PC-9 (cell line): ENCODE measurements around the gene MAEA. TPM values are rescaled to one million over a fixed set of nuclear protein-coding genes. Genes with fewer than 3 reads are reported as not detected.

Source experiments
- BruUV-seq: library from RNA; stranded (reverse); fragments of 400-500 nt; replicated peaks from 2 replicates; lab custom pipeline; 2021; lab: Mats Ljungman, UMichigan
- CTCF ChIA-PET: fragments of 300-600 bp; sonication (Branson Sonifier 250); formaldehyde crosslinking; loops from one replicate; lab custom pipeline; 2022; ENCODE audit warnings: antibody characterized with exemption; lab: Charles Lee
- POLR2A ChIA-PET: fragments of 300-600 bp; sonication (Branson Sonifier 250); formaldehyde crosslinking; loops from one replicate; lab custom pipeline; 2022; ENCODE audit warnings: antibody characterized with exemption; ENCODE audit not compliant: unreplicated experiment; lab: Charles Lee
- DNase-seq, 2 experiments: peaks; one replicate each; pipeline versions ENCODE4 v3.0.0 to v3.0.0-alpha.2; 2015 to 2022; ENCODE audit warnings: mixed read lengths in 1 of 2
- H2AFZ ChIP-seq: fragments of 200-600 bp; sonication (generic); 2 replicates; pipeline ENCODE4 v1.8.1; 2017; ENCODE audit warnings: antibody characterized with exemption
- H3F3A ChIP-seq: fragments of 200-600 bp; sonication (generic); 2 replicates; pipeline ENCODE4 v1.8.1; 2017; ENCODE audit warnings: antibody characterized with exemption, mild to moderate bottlenecking, low read depth; ENCODE audit not compliant: insufficient read depth
- H3K27ac ChIP-seq: fragments of 200-600 bp; sonication (generic); 2 replicates; pipeline ENCODE4 v1.6.1; 2016; ENCODE audit warnings: mixed run types
- H3K27me3 ChIP-seq: fragments of 200-600 bp; sonication (generic); 2 replicates; pipeline ENCODE4 v1.6.1; 2016; ENCODE audit warnings: low read depth, mixed run types; ENCODE audit not compliant: insufficient read depth
- H3K36me3 ChIP-seq: fragments of 200-600 bp; sonication (generic); 2 replicates; pipeline ENCODE4 v1.6.1; 2016; ENCODE audit warnings: low read depth, mixed run types
- H3K4me1 ChIP-seq: fragments of 200-600 bp; sonication (generic); replicated peaks from 2 replicates; pipeline ENCODE4 v1.6.1; 2016; ENCODE audit warnings: mixed run types; ENCODE audit not compliant: insufficient read depth
- H3K4me2 ChIP-seq: fragments of 200-600 bp; sonication (generic); 2 replicates; pipeline ENCODE4 v1.6.1; 2017; ENCODE audit warnings: mixed run types
- H3K4me3 ChIP-seq: fragments of 200-600 bp; sonication (generic); 2 replicates; pipeline ENCODE4 v1.6.1; 2016; ENCODE audit warnings: mixed run types
- H3K79me2 ChIP-seq: fragments of 200-600 bp; sonication (generic); 2 replicates; pipeline ENCODE4 v1.6.1; 2017; ENCODE audit warnings: low read depth, mixed run types
- H3K9me2 ChIP-seq: fragments of 200-600 bp; sonication (generic); 2 replicates; pipeline ENCODE4 v1.8.1; 2017; ENCODE audit warnings: mild to moderate bottlenecking; ENCODE audit not compliant: insufficient read depth
- H3K9me3 ChIP-seq: fragments of 200-600 bp; sonication (generic); 2 replicates; pipeline ENCODE4 v1.8.1; 2016; ENCODE audit warnings: low read depth; ENCODE audit not compliant: insufficient read depth
- H4K20me1 ChIP-seq: fragments of 200-600 bp; sonication (generic); 2 replicates; pipeline ENCODE4 v1.8.1; 2017; ENCODE audit not compliant: insufficient read depth
- CTCF ChIP-seq: fragments of 200-600 bp; sonication (generic); conservative IDR thresholded peaks from 2 replicates; pipeline ENCODE4 v1.6.1; 2017; ENCODE audit warnings: mixed run types, antibody characterized with exemption, mild to moderate bottlenecking, moderate library complexity
- EZH2 ChIP-seq: fragments of 200-600 bp; sonication (generic); IDR thresholded peaks from 2 replicates; pipeline ENCODE4 v1.8.0; 2017; ENCODE audit warnings: antibody characterized with exemption, low read depth
- intact Hi-C: fragments of 100-400 bp; cut with micrococcal nuclease; formaldehyde crosslinking; loops from one replicate; pipeline ENCODE4 v1.10.0; 2022; ENCODE audit not compliant: unreplicated experiment
- total RNA-seq: library from RNA; stranded (reverse); gene quantifications from 2 replicates; pipeline ENCODE4 v1.2.3, GENCODE V29; 2021

The MAEA gene
- total RNA-seq, 1 experiment from 2014 or later = 79.4 TPM

- POLR2A ChIA-PET = no interaction called here
- Histone ChIP-seq H3K4me1 (no peaks in the 10 kb centered on the region), H3K27me3 (no peaks in the 10 kb centered on the region), H3K27ac (no peak overlapping the region), H2AFZ (no peak overlapping the region), H3K4me2 (no peak overlapping the region), H3K9me3 (no peaks in the 10 kb centered on the region), H3F3A (no peaks in the 10 kb centered on the region), H3K79me2 (no peaks in the 10 kb centered on the region), H3K9me2 (no peaks in the 10 kb centered on the region), H3K36me3 (no peaks in the 10 kb centered on the region), H3K4me3 (no peak overlapping the region), H4K20me1 (no peaks in the 10 kb centered on the region)
- intact Hi-C loops = no loop called here
- no TSS peak for BruUV-seq
- CTCF ChIA-PET = no interaction called here
- DNase-seq = no peak
- TF ChIP-seq EZH2 (no peak), CTCF (no peak)
These were observed 90.9 kb downstream of the MAEA start for GRCh38 chr4:1380368-1381151.

GRCh38 chr4:1381181-1381621 is 91.5 kb downstream of the MAEA start:
- no peaks in the 10 kb centered on the region for H3F3A ChIP-seq
- no peaks in the 10 kb centered on the region for H4K20me1 ChIP-seq
- no peaks in the 10 kb centered on the region for H3K9me2 ChIP-seq
- H3K36me3 ChIP-seq = no peaks in the 10 kb centered on the region
- no peaks in the 10 kb centered on the region for H3K79me2 ChIP-seq
- BruUV-seq = no TSS peak
- H3K4me2 ChIP-seq = no peak overlapping the region
- no peak for DNase-seq
- no peak overlapping the region for H3K27ac ChIP-seq
- TF ChIP-seq CTCF (no peak), EZH2 (no peak)
- H3K4me3 ChIP-seq = no peak overlapping the region
- no peaks in the 10 kb centered on the region for H3K27me3 ChIP-seq
- ChIA-PET CTCF (no interaction called here), POLR2A (no interaction called here)
- H3K9me3 ChIP-seq = no peaks in the 10 kb centered on the region
- intact Hi-C loops = no loop called here
- no peak overlapping the region for H2AFZ ChIP-seq
- H3K4me1 ChIP-seq = no peaks in the 10 kb centered on the region

- H4K20me1 ChIP-seq = no peaks in the 10 kb centered on the region
- no peak overlapping the region for H2AFZ ChIP-seq
- H3K4me1 ChIP-seq = no peaks in the 10 kb centered on the region
- no peaks in the 10 kb centered on the region for H3K9me3 ChIP-seq
- POLR2A ChIA-PET = no interaction called here
- intact Hi-C loops = no loop called here
- H3F3A ChIP-seq = no peaks in the 10 kb centered on the region
- H3K27ac ChIP-seq = no peak overlapping the region
- CTCF ChIA-PET = no interaction called here
- no peaks in the 10 kb centered on the region for H3K36me3 ChIP-seq
- no peaks in the 10 kb centered on the region for H3K9me2 ChIP-seq
- no peak overlapping the region for H3K4me2 ChIP-seq
- TF ChIP-seq CTCF (no peak), EZH2 (no peak)
- H3K4me3 ChIP-seq = no peak overlapping the region
- no peak for DNase-seq
- H3K27me3 ChIP-seq = no peaks in the 10 kb centered on the region
- H3K79me2 ChIP-seq = no peaks in the 10 kb centered on the region
- no TSS peak for BruUV-seq
These were observed 92.4 kb downstream of the MAEA start for GRCh38 chr4:1381944-1382541.
